Epithelial cell of proximal tubule (primary cell): ENCODE results near the gene KNL1. TPM values are rescaled to one million over a fixed set of nuclear protein-coding genes. Genes with fewer than 3 reads are reported as not detected.
A peak's percentile ranks its signal among the peaks of the same experiment; 100 is the strongest.

Experiments
- DNase-seq: peaks from one replicate; pipeline ENCODE4 v3.0.0-alpha.2; 2011; ENCODE audit warnings: low read depth
- H3K4me3 ChIP-seq: 2 replicates; pipeline ENCODE4 v1.5.1; 2011; ENCODE audit warnings: low read depth, mild to moderate bottlenecking, low read length
- CTCF ChIP-seq: conservative IDR thresholded peaks from 2 replicates; pipeline ENCODE4 v1.5.1; 2012; ENCODE audit warnings: low read depth, mild to moderate bottlenecking, low read length
- total RNA-seq: library from RNA; depleted of rRNA; stranded (reverse); fragments of >200 nt; gene quantifications from 2 replicates; pipeline ENCODE4 v1.2.3, GENCODE V29; 2015

The KNL1 gene
- total RNA-seq, 1 donor from 2014 or later: 23.9 TPM

- TF ChIP-seq CTCF: no peak
- H3K4me3 ChIP-seq: no peak overlapping the region
- DNase-seq: no peak
Measured at GRCh38 chr15:40555876-40556275, 38.2 kb upstream of the KNL1 start.

- no peak for DNase-seq
- no peak for TF ChIP-seq CTCF
- no peak overlapping the region for H3K4me3 ChIP-seq
Measured at GRCh38 chr15:40558952-40559742, 34.9 kb upstream of the KNL1 start.

- no peak for DNase-seq
- H3K4me3 ChIP-seq: no peak overlapping the region
- no peak for TF ChIP-seq CTCF
Measured at GRCh38 chr15:40562691-40563090, 31.4 kb upstream of the KNL1 start.

- TF ChIP-seq CTCF: no peak
- DNase-seq: no peak
- H3K4me3 ChIP-seq: no peak overlapping the region
Measured at GRCh38 chr15:40563426-40563825, 30.6 kb upstream of the KNL1 start.

- TF ChIP-seq CTCF: no peak
- DNase-seq: peak; percentile 87
- H3K4me3 ChIP-seq: peak within 1 kb of the TSS; percentile 80
Measured at GRCh38 chr15:40564591-40565332, 29.3 kb upstream of the KNL1 start, which contains the start of gene CCDC32. Gene CCDC32, minus strand, starts transcription at chr15:40565042. Its CDS starts 2,027 bp downstream, at chr15:40563015.

- no peak for DNase-seq
- H3K4me3 ChIP-seq: peak overlapping the region; percentile 80
- no peak for TF ChIP-seq CTCF
Measured at GRCh38 chr15:40565333-40566238, 28.5 kb upstream of the KNL1 start.
